H1 (cell line): ENCODE data around the gene ZNF791. TPM values are rescaled to one million over a fixed set of nuclear protein-coding genes. Genes with fewer than 3 reads are reported as not detected.
A peak's percentile ranks its signal among the peaks of the same experiment; 100 is the strongest.

Experiments used
- ASH2L ChIP-seq: fragments of 200-600, 300-600 bp; sonication (generic); IDR thresholded peaks from one replicate; pipeline ENCODE4 v1.7.1; 2017; ENCODE audit warnings: low read length
- CHD7 ChIP-seq: fragments of 300-600 bp; sonication (generic); IDR thresholded peaks from 2 replicates; pipeline ENCODE4 v1.7.1; 2012; ENCODE audit warnings: low read length, moderate library complexity, mild to moderate bottlenecking, inconsistent platforms; ENCODE audit not compliant: insufficient replicate concordance
- CTCF ChIP-seq, 3 experiments: IDR thresholded peaks; 1 replicate in 2 of 3; 2 replicates in 1 of 3; pipeline versions ENCODE4 v1.5.1 to v1.6.1; 2011; ENCODE audit warnings: low read length in 3 of 3, mild to moderate bottlenecking in 3 of 3, inconsistent platforms in 2 of 3, low read depth in 1 of 3, moderate library complexity in 1 of 3; ENCODE audit not compliant: insufficient read depth in 1 of 3; ENCODE audit errors: control extremely low read depth in 1 of 3
- POU5F1 ChIP-seq: IDR thresholded peaks from 2 replicates; pipeline ENCODE4 v1.6.1; 2011; ENCODE audit warnings: low read depth, mild to moderate bottlenecking, low read length, moderate library complexity
- RFX5 ChIP-seq: IDR thresholded peaks from 2 replicates; pipeline ENCODE4 v1.6.1; 2011; ENCODE audit warnings: low read depth, low read length, improper control_type of control experiment, borderline replicate concordance
- SIRT6 ChIP-seq: IDR thresholded peaks from one replicate; pipeline ENCODE4 v1.7.1; 2012; ENCODE audit warnings: low read length, inconsistent platforms
- TAF1 ChIP-seq: IDR thresholded peaks from 2 replicates; pipeline ENCODE4 v1.6.1; 2011; ENCODE audit warnings: mild to moderate bottlenecking, low read depth, low read length
- polyA plus RNA-seq, 7 experiments: library from polyadenylated mRNA; depleted of rRNA in 3 of 7; stranded (reverse) in 5 of 7; unstranded in 2 of 7; fragments of >200 nt in 5 of 7; fragments of 200-250 nt in 2 of 7; gene quantifications; 1 replicate in 5 of 7; 2 replicates in 1 of 7; 4 replicates in 1 of 7; pipeline versions ENCODE4 v1.2.1 to v1.2.3, GENCODE V29; 2011 to 2013; ENCODE audit warnings: missing spikeins in 2 of 7, mixed read lengths in 2 of 7
- total RNA-seq: library from RNA; stranded (reverse); fragmentation: NEBNext Ultra II Directional; extraction: Animal tissue kit (Norgen Biotek cat#: 25700); gene quantifications from 2 replicates; pipeline ENCODE4 v1.2.1, GENCODE V29; 2021

The ZNF791 gene
- total and polyA plus RNA-seq, 2 of the 8 experiments (the other 6 are each of a cell fraction or from before 2014, with no cell fraction given): 4.1 to 18.6 TPM

DNA sequence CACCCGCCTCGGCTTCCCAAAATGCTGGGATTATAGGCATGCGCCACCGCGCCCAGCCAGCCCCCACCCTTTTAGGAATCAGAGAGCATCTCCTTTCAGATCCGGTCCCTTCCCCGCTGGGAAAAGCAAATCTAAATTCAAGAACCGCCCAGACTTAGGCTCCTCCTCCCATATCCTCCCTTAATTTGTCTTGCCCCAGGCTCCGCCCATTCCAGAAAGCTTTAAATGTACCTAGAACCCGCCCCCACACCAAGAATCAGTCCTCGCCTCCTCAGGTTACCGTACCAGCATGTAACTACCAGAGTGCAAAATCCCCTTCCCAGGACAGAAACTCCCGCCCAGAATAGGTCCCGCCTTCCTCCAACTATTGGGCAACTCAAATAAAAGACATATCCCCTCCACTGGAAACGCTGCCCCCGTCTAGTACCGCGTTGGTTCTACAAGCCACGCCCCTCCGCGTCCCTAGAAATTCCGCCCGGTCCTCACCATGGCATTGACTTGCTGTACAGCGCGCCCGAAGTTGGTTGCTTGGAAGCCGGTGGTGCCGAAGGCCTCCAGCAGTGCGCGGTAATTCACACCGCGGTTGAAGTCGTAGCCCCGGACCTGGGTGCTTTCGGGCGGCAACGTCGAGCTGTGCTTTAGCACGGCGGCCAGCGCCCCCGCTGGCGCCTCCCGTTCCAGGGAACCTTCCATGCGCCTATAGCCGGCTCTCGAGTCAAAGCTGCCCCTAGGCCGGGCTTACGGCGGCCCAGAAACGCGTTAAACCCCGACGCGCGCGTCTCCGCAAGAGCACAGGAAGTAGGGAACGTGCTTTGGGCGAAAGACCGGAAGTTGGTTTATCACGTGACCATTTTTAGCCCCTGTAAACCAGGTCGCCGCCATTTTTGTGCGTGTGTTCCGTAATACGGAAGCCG is 70.6 kb downstream of the ZNF791 start, which contains the start of gene DHPS (continued):
- TF ChIP-seq CHD7: no peak
- peak; percentile 63 for TF ChIP-seq ASH2L
- no peak for TF ChIP-seq SIRT6
- peak; percentile 87 for TF ChIP-seq TAF1
- TF ChIP-seq RFX5: no peak
- TF ChIP-seq POU5F1: no peak
- no peak for TF ChIP-seq CTCF (IDR thresholded peaks at IDR 0.05; ENCODE audit: control extremely low read depth in 1 of 3, insufficient read depth in 1 of 3, low read depth in 1 of 3, low read length in 3 of 3)
